ENCODE results near the gene KPNA3.

DNA sequence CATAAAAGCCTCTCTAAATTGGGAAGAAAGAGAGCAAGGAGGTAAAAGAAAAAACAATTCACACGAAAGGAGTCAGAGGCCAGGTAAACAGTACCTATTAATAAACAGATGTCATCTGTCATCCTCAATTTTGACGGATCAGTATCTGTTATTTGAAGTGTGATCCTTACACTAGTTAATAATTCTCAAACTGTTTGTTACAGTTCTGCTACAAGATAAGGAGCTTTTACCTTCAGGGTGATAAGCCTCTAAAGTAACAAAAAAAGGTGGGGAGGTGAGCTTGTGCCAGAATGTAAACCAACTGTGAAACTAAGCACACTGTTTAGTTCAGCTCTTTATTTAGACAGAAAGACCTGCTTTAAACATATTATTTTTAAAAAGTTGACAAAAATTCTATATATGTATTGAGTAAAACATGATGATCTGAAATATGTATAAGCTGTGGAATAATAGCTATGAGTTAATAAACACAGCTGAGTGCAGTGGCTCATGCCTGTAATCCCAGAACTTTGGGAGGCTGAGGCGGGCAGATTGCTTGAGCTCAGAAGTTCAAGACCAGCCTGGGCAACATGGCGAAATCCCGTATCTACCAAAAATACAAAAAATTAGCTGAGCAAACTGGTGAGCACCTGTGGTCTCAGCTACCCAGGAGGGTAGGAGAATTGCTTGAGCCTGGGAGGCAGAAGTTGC is 52.8 kb downstream of the KPNA3 start:
- TF ChIP-seq POLR2AphosphoS5 (IDR thresholded peaks at IDR 0.05; ENCODE audit: borderline replicate concordance, low read depth, low read length) (no peak), EZH2 (IDR thresholded peaks at IDR 0.05) (no peak)
